H7 (cell line): ENCODE measurements around the gene PPP2R2B. TPM values are rescaled to one million over a fixed set of nuclear protein-coding genes. Genes with fewer than 3 reads are reported as not detected.
"Not testable (repeated sequence)": the region's sequence is repeated elsewhere in the genome, so short reads cannot be mapped to it uniquely, and the experiment has no call there.

ENCODE experiments used
- DNase-seq: peaks from one replicate; pipeline ENCODE4 v3.0.0; 2012
- H3K27me3 ChIP-seq: 2 replicates; pipeline ENCODE4 v1.6.0; 2011; ENCODE audit warnings: mild to moderate bottlenecking, low read length; ENCODE audit not compliant: control insufficient read depth, insufficient read depth
- H3K36me3 ChIP-seq: replicated peaks from 2 replicates; pipeline ENCODE4 v1.5.1; 2011; ENCODE audit warnings: low read length; ENCODE audit not compliant: control insufficient read depth, insufficient read depth
- H3K4me3 ChIP-seq: 2 replicates; pipeline ENCODE4 v1.5.1; 2011; ENCODE audit warnings: low read depth, mild to moderate bottlenecking, control low read depth, low read length, moderate library complexity; ENCODE audit not compliant: insufficient read depth
- total RNA-seq: library from RNA; depleted of rRNA; stranded (reverse); fragments of >200 nt; shearing (Covaris generic); gene quantifications from 2 replicates; pipeline ENCODE4 v1.2.3, GENCODE V29; 2014

The PPP2R2B gene
- total RNA-seq, 1 experiment from 2014 or later = 60.2 TPM

DNA sequence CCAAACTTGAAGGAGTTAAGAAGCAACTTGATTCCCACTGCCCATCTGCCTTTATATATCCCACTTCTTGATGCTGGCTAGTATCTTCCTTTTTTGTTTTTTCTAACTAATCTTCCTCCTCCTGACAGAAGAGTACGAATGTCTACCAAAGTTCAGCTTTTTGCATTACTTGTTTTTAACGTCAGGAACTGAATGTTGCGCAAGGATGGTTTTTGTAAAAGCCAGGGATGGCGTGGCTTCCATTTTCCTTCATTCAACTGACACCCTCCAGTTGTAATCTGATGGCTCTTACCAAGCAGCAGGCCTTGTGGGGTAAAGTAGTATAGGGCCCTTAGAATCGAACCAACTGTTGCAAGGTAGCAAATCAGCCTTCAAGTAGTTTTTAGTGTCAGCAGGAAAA is 291.8 kb downstream of the PPP2R2B start:
- Histone ChIP-seq H3K36me3 (no peaks in the 10 kb centered on the region), H3K27me3 (no peaks in the 10 kb centered on the region), H3K4me3 (no peak overlapping the region)
- DNase-seq = no peak

DNA sequence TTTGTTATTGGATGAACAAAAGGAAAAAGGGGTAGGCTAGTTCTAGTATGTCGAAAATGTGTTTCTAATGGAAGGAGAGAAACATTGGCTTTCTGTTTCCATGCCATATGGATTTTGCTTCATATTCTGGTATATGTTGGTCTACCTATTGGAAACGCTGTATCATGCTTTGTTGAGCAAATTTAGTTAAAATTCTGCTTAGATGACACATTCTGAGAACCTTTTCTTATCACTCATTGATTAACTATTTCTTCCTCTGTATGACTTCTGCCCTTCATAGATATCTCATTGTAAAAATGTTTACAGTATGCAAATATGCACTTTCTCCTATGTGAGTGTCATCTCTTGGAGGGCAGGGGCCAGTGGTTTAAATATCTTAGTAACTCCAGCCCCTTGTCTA is 293.8 kb downstream of the PPP2R2B start:
- DNase-seq = no peak
- H3K4me3 ChIP-seq = no peak overlapping the region
- H3K36me3 ChIP-seq = no peaks in the 10 kb centered on the region
- H3K27me3 ChIP-seq = no peaks in the 10 kb centered on the region

DNA sequence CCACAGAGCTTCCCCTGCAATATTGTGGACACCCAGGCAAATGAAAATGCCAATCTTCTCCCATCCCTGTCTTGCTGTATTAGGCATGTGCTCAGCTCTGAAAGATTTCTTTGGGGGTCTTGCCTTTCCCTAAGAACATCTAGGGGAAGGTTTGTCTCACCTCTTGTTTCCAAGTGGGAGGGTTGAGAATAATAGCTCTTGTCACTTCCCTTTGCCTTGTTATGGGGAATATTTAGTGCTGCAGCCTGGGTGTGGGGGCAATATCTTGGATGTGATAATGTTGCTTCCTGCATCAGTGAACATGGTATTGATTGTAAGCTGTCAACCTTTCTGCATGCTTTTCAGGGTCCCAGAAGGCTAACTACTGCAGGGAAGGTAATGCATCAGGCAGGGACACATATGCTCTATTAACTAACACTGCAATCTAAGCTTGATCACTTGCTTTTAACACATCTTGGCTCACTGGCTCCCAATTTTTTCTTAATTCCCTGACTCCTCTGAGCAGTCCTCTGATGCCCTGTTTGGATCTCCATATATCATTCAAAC is 296.4 kb downstream of the PPP2R2B start:
- DNase-seq = no peak
- no peaks in the 10 kb centered on the region for H3K27me3 ChIP-seq
- H3K4me3 ChIP-seq = no peak overlapping the region
- H3K36me3 ChIP-seq = no peaks in the 10 kb centered on the region

DNA sequence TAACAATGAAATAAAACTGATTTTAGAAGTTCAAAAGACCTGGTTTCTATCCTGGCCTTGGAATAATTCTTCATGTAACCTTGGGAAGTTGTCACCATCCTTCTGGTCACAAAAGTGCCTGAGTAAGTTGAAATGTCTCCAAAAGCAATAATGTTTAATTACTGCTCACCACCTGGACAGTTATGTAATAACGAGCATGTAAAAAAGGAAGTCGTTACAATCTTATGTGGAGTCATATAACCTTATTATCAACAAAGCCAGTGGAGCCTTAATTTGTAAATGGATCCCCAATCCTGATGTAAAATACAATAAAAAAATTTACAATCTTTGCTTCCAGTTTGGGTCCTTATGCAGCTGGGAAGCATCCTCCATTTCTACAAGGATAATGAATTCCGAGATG is 298.3 kb downstream of the PPP2R2B start:
- H3K4me3 ChIP-seq = no peak overlapping the region
- no peaks in the 10 kb centered on the region for H3K27me3 ChIP-seq
- no peak for DNase-seq
- H3K36me3 ChIP-seq = no peaks in the 10 kb centered on the region

DNA sequence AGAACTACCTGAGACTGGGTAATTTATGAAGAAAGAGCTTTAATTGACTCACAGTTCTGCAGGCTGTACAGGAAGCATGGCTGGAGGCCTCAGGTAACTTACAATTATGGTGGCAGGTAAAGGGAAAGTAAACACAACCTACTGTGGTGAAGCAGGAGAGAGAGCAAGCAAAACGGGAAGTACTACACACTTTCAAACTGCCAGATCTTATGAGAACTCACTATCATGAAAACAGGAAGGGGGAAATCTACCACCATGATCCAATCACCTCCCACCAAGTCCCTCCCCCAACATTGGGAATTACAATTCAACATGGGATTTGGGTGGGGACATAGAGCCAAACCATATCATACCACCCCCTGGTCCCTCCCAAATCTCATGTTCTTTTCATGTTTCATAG is 303.8 kb downstream of the PPP2R2B start:
- Histone ChIP-seq H3K27me3 (no peaks in the 10 kb centered on the region), H3K36me3 (no peaks in the 10 kb centered on the region), H3K4me3 (no peak overlapping the region)
- no peak for DNase-seq

DNA sequence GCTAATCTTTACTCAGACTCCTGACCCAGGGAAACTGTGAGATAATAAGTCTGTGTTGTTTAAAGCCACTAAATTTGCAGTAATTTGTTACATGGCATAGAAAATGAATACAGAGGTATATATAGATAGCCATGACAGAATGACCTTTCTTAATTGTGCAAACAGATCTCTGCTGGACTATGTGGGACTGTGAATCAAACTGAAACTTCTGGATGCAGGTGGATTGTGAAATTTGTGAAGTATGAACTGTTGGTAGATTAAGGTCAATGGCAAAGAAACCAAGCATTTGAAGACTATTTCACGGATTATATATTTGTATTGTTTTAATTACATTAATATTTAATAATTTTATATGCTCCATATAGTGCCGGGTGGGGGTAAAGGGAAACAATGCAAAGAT is 310.4 kb downstream of the PPP2R2B start:
- Histone ChIP-seq H3K4me3 (no peak overlapping the region), H3K36me3 (no peaks in the 10 kb centered on the region), H3K27me3 (no peaks in the 10 kb centered on the region)
- no peak for DNase-seq

DNA sequence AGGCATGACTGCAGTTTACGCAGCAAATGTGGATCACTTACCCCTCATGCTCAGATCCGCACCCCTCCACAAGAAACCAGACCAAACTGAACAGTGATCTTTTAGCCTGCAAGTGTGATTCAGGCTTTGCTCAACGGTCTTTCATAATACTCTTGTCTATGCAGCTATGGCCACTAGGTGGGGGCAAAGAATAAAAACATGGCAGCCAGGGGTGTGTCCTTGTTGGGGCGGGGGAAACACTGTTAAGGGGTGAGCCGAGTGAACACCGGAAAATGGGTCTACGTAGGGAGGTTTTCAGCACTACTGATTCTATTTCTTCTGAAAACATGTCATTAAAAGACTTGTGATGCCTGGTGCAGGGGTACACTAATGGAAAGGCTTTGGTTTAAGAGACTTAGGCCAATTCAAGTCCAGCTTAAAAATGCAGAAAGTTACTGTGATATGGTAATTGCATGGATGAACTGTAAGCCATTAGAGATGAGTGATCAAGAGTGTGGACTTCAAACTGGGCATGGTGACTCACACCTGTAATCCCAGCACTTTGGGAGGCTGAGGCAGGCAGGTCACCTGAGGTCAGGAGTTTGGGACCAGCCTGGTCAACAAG is 312.7 kb downstream of the PPP2R2B start:
- H3K27me3 ChIP-seq = no peaks in the 10 kb centered on the region
- peak; percentile 65 for DNase-seq
- no peak overlapping the region for H3K4me3 ChIP-seq
- no peaks in the 10 kb centered on the region for H3K36me3 ChIP-seq

DNA sequence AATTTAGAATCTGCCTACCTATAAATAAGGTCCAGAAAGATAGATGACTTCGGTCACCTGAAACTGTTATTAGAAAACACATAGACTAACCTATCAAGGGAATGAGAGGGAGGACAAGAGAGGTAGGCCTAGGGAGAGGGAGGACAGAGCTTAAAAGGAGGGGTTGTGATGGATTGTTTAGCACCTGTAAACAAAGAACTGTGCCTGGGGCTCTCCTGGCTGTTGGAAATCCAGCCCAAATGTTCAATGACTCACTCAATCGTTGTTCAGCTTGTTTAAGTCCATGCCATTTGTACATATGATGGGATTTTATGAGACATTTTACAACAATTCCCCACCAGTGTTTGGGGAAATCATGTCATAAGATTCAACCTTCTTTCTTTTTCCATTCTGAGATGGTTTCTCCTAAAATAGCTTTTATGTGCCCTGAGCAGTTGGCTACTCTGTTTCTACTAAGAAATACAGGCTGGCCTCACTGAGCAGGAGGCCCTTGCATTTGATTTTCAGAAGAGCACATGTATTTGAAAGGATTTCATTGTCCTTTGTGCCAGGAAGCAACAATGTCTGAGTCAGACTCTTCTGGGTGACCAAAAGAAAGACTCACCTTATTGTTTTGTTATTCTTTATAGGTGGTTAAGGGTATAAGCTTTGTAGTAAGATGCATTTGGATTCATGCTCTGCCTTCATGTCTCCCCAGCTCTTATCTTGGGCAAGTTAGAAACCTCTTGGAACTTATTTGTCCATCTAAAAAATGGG is 314.4 kb downstream of the PPP2R2B start:
- Histone ChIP-seq H3K4me3 (no peak overlapping the region), H3K36me3 (no peaks in the 10 kb centered on the region), H3K27me3 (no peaks in the 10 kb centered on the region)
- no peak for DNase-seq

DNA sequence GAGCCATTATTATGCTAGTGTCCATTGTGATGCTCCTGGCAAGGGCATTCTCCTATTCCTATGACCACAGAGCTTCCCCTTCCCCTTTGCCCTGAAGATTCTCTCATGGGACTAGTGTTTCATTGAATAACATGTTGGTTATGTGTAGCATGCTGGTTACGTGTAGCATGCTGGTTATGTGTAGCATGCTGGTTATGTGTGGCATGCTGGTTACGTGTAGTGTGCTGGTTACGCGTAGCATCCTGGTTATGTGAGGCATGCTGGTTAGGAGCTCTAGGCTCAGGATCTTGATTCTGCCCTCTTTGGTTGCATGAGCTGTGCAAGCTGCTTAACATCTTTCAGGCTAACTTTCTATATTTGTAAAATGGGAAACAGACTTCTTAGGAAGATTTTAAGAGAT is 316.1 kb downstream of the PPP2R2B start:
- H3K27me3 ChIP-seq = no peaks in the 10 kb centered on the region
- peak; percentile 5 for DNase-seq
- H3K4me3 ChIP-seq = no peak overlapping the region
- H3K36me3 ChIP-seq = no peaks in the 10 kb centered on the region

DNA sequence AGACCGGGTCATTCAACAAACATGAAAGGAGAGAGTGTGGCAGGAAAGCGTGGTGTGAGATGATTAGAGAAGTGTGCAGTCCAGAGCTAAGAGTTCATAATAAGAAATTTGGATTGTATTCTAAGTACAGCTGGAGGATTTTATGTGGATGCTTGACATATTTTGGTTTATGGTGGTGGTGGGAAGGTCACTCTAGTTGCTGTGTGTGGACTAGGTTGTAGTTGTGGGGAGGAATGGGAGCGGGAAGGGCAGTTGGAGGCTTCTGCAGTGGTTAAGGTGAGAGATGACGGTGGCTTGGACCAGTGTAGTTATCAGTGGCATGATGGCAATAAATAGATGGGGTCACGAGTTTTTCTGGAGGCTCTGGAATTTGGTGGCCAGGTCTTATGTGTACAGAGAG is 316.8 kb downstream of the PPP2R2B start:
- Histone ChIP-seq H3K27me3 (no peaks in the 10 kb centered on the region), H3K4me3 (no peak overlapping the region), H3K36me3 (no peaks in the 10 kb centered on the region)
- DNase-seq = no peak

DNA sequence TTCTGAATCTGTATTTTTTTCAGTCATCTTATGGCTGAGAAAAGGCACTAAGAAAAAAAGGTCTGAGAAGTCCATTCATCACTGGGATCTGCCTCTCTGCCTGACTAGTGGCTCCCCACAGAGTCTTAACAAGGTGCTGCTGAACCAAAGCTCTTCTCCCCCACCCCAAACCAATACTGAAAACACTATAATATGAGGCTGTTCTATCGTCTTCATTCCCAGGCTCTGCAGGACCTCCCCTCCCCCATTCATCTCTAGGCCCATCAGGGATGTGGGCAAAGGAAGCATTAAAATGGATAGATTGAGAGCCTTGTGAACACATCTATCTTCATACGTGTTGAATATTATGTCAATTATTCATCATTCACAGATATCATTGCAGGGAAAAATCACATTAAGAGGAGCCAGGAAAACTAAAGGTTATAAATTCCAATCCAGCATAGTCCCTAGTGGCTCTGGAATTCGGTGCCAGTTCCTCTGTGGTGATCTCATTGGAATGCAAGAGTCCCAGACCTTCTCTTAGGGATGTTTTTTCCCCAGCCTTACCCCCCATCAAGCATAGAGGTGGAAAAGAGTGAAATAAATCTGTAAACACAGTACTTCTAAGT is 318.2 kb downstream of the PPP2R2B start:
- Histone ChIP-seq H3K36me3 (no peaks in the 10 kb centered on the region), H3K27me3 (no peaks in the 10 kb centered on the region), H3K4me3 (no peak overlapping the region)
- DNase-seq = peak; percentile 15

DNA sequence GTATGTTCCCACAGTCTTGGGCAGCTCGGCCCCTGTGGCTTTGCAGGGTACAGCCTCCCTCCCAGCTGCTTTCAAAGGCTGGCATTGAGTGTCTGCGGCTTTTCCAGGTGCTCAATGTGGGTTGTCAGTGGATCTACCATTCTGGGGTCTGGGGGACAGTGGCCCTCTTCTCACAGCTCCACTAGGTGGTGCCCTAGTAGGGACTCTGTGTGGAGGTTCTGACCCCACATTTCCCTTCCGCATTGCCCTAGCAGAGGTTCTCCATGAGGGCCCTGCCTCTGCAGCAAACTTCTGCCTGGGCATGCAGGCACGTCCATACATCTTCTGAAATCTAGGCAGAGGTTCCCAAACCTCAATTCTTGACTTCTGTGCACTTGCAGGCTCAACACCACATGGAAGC is 321.7 kb downstream of the PPP2R2B start:
- DNase-seq, H3K27me3 ChIP-seq, H3K4me3 ChIP-seq, H3K36me3 ChIP-seq: not testable (repeated sequence)

DNA sequence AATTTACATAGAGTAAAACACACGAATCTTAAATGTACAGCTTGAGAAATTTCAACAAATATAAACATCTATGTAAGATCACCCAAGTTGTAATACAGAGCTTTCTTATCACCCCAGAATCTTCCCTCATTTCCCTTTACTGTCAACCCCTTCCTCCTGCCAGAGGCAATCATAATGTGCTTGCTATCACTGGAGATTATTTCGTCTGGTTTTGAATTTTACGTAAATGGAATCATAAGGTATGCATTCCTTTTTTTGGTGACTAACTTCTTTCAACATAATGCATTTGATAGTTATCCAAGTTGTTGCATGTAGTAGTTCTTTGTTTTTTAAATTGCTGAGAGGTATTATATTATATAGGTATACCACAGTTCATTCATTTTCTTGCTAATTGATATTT is 325.1 kb downstream of the PPP2R2B start:
- H3K36me3 ChIP-seq = no peaks in the 10 kb centered on the region
- H3K4me3 ChIP-seq = no peak overlapping the region
- DNase-seq = no peak
- H3K27me3 ChIP-seq = no peaks in the 10 kb centered on the region

DNA sequence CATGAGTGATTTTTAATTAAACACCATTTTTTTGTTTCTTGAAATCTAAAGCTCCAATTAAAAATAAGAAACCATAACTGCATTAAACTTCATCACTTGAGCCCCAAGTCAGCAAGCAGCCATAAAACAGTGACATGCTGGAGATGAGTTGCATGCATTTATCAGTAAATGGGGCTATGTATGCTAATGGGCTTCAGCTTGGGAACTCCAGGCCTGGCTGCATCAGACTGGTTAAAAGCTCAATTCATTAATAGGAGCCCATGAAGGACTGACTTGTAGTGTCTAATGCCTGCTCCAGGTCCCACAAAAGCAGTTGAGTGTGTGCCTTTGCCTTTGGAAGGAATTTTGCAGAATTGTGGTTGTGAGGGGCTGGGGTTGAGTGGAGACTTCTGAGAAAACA is 328.9 kb downstream of the PPP2R2B start:
- H3K4me3 ChIP-seq = no peak overlapping the region
- H3K27me3 ChIP-seq = no peaks in the 10 kb centered on the region
- H3K36me3 ChIP-seq = no peaks in the 10 kb centered on the region
- DNase-seq = no peak

DNA sequence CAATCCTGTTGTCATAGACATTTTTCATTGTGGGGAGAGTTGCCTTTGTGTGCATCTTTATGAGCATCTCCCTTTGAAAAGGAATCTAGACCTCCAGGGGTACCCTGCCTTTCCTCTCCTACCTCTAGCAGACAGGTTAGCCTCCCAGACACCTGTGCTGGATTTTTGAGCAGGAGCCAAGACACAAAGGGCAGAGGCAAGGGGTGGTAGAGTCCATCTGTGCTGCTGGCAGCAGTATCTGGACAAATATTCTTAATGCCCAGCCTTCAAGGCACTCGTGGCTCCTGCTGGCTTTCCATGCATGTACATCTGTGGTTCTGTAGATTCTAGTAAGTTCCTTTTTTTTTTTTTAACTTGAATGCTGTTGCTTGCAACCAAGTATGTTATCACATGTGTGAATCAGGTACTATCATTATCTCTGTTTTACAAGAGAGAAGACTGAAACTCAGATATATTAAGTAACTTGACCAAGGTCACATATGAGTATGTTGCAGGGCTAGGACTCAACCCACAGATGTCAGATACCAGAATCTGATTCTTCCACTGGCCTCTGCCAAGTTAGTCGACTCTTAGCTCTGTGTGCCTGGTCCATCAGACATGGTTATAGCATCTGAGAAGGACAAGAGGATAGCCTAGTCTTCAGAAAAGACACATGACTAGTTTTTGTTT is 329.6 kb downstream of the PPP2R2B start:
- H3K4me3 ChIP-seq = no peak overlapping the region
- no peak for DNase-seq
- H3K27me3 ChIP-seq = no peaks in the 10 kb centered on the region
- H3K36me3 ChIP-seq = no peaks in the 10 kb centered on the region
